Stimulated activated effector memory CD8-positive, alpha-beta T cell treated with anti-CD3 and anti-CD28 coated beads, Interleukin-12 subunit alpha, Interleukin-12 subunit beta, amount 100 ng/mL, for 72 hours (primary cell): ENCODE measurements around the gene DYRK4.

Experiments used
- ATAC-seq: fragments of 150-1000 bp; cut with Tn5 transposase; 2 replicates; pipeline ENCODE4 v1.10.0; 2021
- DNase-seq, 2 donors: peaks; one replicate each; pipeline ENCODE4 v3.0.0; 2021 to 2022; ENCODE audit warnings: low spot score in 2 of 2
- H3K27ac Mint-ChIP-seq: one replicate; pipeline ENCODE4 v1.8.0; 2022; ENCODE audit warnings: mild to moderate bottlenecking, mixed read lengths
- H3K36me3 Mint-ChIP-seq: one replicate; pipeline ENCODE4 v1.8.0; 2022; ENCODE audit warnings: mild to moderate bottlenecking, mixed read lengths
- H3K4me1 Mint-ChIP-seq: one replicate; pipeline ENCODE4 v1.8.0; 2022; ENCODE audit warnings: mixed read lengths
- H3K4me3 Mint-ChIP-seq: one replicate; pipeline ENCODE4 v1.8.0; 2022; ENCODE audit warnings: mild to moderate bottlenecking, mixed read lengths
- H3K9me3 Mint-ChIP-seq: one replicate; pipeline ENCODE4 v1.8.0; 2022; ENCODE audit warnings: mixed read lengths

The DYRK4 gene

DNA sequence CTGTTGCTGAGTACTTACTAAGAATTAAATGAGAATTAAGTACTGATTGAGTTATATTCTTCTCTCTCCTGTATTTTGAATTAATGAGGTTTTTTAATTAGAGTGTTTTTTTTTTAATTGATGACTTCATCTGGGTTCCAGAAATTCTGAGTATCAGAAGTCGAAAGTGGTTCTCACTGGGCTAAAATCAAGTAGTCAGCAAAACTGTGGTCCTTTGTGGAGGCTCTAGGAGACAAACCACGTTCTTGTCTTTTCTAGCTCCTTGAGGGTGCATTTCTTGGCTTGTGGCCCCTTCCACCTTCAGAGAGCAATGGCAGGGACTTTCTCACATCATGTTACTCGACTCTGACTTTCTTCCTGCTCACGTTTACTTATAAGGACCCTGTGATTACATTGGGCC, 8.1 kb upstream of the DYRK4 start:
- peaks cover 23% of the 10 kb centered on the region for H3K36me3 Mint-ChIP-seq

GRCh38 chr12:4555804-4556203, 6.2 kb upstream of the DYRK4 start:
- Mint-ChIP-seq H3K9me3 (no peaks in the 10 kb centered on the region), H3K4me3 (no peak overlapping the region), H3K27ac (no peak overlapping the region), H3K4me1 (no peaks in the 10 kb centered on the region), H3K36me3 (peaks cover 9% of the 10 kb centered on the region)
- DNase-seq (no peak), ATAC-seq (no peak)

More for the DNA sequence above, 8.1 kb upstream of the DYRK4 start:
- Mint-ChIP-seq H3K9me3 (no peaks in the 10 kb centered on the region), H3K4me3 (no peak overlapping the region), H3K4me1 (no peaks in the 10 kb centered on the region), H3K27ac (no peak overlapping the region)
- no peak for DNase-seq
- no peak for ATAC-seq

GRCh38 chr12:4556735-4557530, 5.1 kb upstream of the DYRK4 start:
- H3K27ac Mint-ChIP-seq: no peak overlapping the region
- H3K9me3 Mint-ChIP-seq: no peaks in the 10 kb centered on the region
- DNase-seq (no peak), ATAC-seq (no peak)
- no peak overlapping the region for H3K4me3 Mint-ChIP-seq
- no peaks in the 10 kb centered on the region for H3K4me1 Mint-ChIP-seq
- H3K36me3 Mint-ChIP-seq: no peaks in the 10 kb centered on the region

DNA sequence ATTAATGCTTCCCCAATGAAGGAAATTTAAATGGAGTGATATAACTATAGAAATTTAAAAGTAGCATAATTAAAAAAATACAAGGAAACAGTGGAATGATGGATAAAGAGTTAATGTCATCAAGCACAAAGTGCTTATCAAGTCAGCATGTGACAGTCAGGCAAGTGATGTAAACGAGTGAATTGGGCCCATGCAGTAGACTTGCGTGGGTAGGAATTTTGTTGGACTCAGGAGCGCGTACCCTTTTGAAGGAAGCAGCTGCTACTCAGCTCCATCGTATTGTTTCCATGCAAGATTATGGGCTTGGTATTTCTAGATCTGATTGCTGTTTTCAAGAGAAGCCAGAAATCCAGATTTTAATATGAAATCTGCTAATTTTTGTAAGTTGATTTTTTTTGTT, 4.4 kb upstream of the DYRK4 start:
- DNase-seq (no peak), ATAC-seq (no peak)
- Mint-ChIP-seq H3K4me1 (no peaks in the 10 kb centered on the region), H3K27ac (no peak overlapping the region), H3K4me3 (no peak overlapping the region), H3K9me3 (no peaks in the 10 kb centered on the region), H3K36me3 (no peaks in the 10 kb centered on the region)

DNA sequence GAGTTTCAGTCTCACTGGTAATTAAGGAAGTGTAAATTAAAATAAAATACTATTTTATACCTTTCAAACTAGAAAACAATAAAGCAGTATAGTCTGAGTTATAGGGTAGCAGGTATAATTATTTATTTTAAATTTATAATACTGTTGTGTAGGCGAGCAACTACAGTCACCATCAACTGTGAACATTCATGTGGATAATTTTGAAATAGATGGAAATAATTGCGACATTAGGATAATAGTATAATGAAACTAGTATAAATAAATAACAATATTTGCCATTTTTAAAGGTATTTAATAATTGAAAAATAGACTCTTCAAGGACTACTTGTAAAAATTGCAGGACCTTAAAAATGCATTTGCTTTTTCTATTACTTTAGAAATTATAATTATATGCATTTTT, 3.8 kb upstream of the DYRK4 start:
- H3K27ac Mint-ChIP-seq: no peak overlapping the region
- ATAC-seq (no peak), DNase-seq (no peak)
- H3K36me3 Mint-ChIP-seq: no peaks in the 10 kb centered on the region
- H3K4me1 Mint-ChIP-seq: no peaks in the 10 kb centered on the region
- H3K9me3 Mint-ChIP-seq: no peaks in the 10 kb centered on the region
- no peak overlapping the region for H3K4me3 Mint-ChIP-seq

GRCh38 chr12:4563336-4563735, 1.3 kb downstream of the DYRK4 start:
- H3K4me1 Mint-ChIP-seq: no peaks in the 10 kb centered on the region
- DNase-seq (no peak), ATAC-seq (no peak)
- H3K9me3 Mint-ChIP-seq: no peaks in the 10 kb centered on the region
- H3K36me3 Mint-ChIP-seq: no peaks in the 10 kb centered on the region
- H3K27ac Mint-ChIP-seq: no peak overlapping the region
- H3K4me3 Mint-ChIP-seq: no peak overlapping the region

DNA sequence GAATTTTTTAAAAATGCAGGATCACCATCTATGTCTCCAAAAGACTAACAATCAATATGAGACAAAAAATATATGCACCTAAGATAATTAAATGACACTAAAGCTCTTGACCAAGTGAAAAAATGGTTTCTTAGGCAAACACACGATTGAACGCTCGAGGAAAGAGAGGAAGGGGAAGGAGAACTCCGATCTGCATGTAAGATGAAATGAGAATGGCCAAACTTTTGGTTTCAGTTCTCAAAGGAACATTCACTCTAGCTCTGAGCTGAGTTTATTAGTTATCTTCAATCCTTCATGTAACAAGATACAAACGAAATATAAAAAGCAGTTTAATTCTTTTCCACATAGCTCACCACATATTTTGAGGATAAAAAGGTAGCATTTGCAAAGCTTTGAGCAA, 2.8 kb downstream of the DYRK4 start:
- DNase-seq (no peak), ATAC-seq (no peak)
- H3K4me1 Mint-ChIP-seq: no peaks in the 10 kb centered on the region
- no peaks in the 10 kb centered on the region for H3K9me3 Mint-ChIP-seq
- no peaks in the 10 kb centered on the region for H3K36me3 Mint-ChIP-seq
- H3K4me3 Mint-ChIP-seq: no peak overlapping the region
- H3K27ac Mint-ChIP-seq: no peak overlapping the region

GRCh38 chr12:4566474-4566873, 4.5 kb downstream of the DYRK4 start:
- Mint-ChIP-seq H3K9me3 (no peaks in the 10 kb centered on the region), H3K36me3 (no peaks in the 10 kb centered on the region), H3K27ac (no peak overlapping the region), H3K4me1 (no peaks in the 10 kb centered on the region), H3K4me3 (no peak overlapping the region)
- DNase-seq (no peak), ATAC-seq (no peak)

DNA sequence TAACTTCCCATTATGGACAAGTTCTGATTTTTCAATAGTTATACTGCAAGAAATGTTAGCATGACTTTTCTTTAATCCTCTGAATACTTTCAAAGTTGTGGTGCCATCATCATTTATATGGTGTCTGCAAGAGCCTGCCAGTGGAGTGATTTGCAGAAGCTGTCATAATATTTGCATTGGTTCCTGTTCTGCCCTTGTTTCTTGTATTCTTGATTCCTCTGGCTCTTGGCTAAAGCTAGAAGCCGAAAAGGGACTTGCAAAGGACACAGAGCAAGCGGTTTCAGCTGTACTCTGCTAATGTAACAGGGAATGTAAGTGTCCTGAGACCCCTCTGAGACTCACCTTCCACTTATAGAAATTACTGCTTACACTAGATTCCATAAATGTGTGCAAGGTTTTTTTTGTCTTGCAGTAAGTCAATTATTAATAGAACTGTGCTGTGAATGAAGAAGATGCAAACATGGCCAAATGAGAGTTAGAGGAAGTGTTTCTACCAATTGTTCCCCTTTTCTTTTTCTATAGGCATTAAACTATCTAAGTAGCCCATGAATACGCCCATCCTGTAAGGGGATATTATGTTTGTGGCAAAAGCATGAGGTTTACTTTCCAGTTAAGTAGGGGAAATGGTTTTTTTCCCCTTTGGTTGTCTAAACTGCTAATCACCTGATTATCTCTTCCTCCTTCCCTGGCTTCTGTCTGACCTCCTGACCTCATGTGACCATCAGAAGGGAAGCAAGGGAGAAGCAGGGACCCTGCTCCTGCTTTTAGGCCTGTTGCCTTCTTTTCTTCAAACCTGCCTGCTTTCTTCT, 5.3 kb downstream of the DYRK4 start:
- ATAC-seq (no peak), DNase-seq (no peak)
- no peak overlapping the region for H3K27ac Mint-ChIP-seq
- H3K36me3 Mint-ChIP-seq: no peaks in the 10 kb centered on the region
- H3K9me3 Mint-ChIP-seq: no peaks in the 10 kb centered on the region
- H3K4me1 Mint-ChIP-seq: no peaks in the 10 kb centered on the region
- no peak overlapping the region for H3K4me3 Mint-ChIP-seq

DNA sequence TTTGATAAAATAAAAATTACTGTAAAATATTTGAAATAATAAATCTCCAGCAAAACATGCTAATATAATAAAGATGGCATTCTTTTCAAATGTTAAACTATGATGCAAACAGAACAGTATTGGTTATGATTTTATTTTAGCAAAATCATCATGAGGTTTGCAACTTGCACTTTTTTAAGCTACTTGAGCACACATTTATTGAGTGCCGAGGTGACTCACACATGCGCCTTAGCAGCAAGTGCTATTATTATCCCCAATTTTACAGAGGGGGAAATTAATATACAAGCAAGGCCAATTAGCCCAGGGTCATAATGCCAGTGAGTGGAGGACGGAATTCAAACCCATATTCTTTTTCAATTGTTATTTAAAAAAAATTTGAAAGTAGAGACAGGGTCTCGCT, 7.3 kb downstream of the DYRK4 start:
- H3K27ac Mint-ChIP-seq: no peak overlapping the region
- H3K36me3 Mint-ChIP-seq: no peaks in the 10 kb centered on the region
- no peaks in the 10 kb centered on the region for H3K4me1 Mint-ChIP-seq
- ATAC-seq (no peak), DNase-seq (no peak)
- no peak overlapping the region for H3K4me3 Mint-ChIP-seq
- no peaks in the 10 kb centered on the region for H3K9me3 Mint-ChIP-seq

DNA sequence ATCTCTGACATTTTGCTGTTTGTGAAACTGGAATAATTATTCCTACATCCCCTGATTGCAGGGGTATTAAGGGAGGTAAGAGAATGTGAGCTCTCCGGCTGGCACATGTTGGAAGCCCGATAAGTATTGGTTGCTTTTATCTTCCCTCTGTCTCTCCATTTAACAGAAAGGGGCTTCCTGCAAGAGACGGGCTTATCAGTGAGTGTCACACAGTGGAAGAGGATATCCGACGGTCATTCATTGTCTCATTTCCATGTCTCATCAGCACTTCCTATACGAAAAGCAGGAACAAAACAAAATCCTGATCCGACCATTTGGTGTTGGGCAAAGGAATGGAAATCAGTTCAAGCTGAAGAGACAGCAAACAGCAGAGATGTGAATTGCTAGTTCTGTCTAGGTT, 10.7 kb downstream of the DYRK4 start:
- no peak overlapping the region for H3K4me3 Mint-ChIP-seq
- H3K36me3 Mint-ChIP-seq: no peaks in the 10 kb centered on the region
- H3K27ac Mint-ChIP-seq: no peak overlapping the region
- H3K4me1 Mint-ChIP-seq: no peaks in the 10 kb centered on the region
- no peaks in the 10 kb centered on the region for H3K9me3 Mint-ChIP-seq
- ATAC-seq: no peak
- DNase-seq: no peak

GRCh38 chr12:4579305-4580102, 17.5 kb downstream of the DYRK4 start:
- ATAC-seq (no peak), DNase-seq (no peak)
- Mint-ChIP-seq H3K4me1 (no peaks in the 10 kb centered on the region), H3K27ac (no peak overlapping the region), H3K4me3 (no peak overlapping the region), H3K36me3 (no peaks in the 10 kb centered on the region), H3K9me3 (no peaks in the 10 kb centered on the region)

DNA sequence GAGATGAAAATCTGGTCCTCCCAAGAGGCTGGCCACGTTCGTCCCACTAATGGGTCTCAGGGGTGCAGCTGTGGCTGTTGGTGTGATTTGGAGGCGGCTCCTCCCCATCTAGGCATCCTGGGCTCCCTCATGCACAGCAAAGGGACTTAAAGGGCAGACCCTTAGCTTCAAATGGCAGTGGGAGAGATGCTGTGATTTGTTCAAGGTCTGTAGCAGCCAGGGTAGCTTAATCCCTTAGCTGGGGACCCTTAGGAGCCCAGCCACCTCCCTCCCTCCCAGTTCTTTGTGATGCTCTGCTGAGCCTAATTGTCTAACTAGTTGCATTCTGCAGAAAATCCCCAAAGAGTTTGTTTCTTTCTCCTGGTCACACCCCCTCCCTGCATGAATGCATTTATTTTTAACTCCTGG, 18.3 kb downstream of the DYRK4 start:
- no peaks in the 10 kb centered on the region for H3K36me3 Mint-ChIP-seq
- H3K4me3 Mint-ChIP-seq: no peak overlapping the region
- H3K27ac Mint-ChIP-seq: no peak overlapping the region
- DNase-seq (no peak), ATAC-seq (no peak)
- H3K9me3 Mint-ChIP-seq: no peaks in the 10 kb centered on the region
- no peaks in the 10 kb centered on the region for H3K4me1 Mint-ChIP-seq

DNA sequence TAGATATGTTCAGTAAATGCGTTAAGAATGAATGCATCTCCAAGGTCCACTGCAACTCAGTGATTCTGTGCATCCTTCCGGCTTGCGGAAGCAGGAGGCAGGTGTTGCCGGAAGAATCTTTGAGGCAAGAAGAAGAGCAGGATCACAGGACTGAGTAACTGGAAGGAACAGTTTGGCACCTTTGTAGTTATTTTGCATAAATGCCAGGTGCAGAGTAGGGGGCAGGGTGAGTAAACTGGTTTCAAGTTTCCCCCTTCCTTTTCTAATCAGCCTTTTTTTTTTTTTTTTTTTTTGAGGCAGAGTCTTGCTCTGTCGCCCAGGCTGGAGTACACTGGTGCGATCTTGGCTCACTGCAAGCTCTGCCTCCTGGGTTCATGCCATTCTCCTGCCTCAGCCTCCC, 22.3 kb downstream of the DYRK4 start:
- ATAC-seq: no peak
- no peaks in the 10 kb centered on the region for H3K9me3 Mint-ChIP-seq
- DNase-seq: no peak
- no peak overlapping the region for H3K4me3 Mint-ChIP-seq
- no peaks in the 10 kb centered on the region for H3K36me3 Mint-ChIP-seq
- H3K4me1 Mint-ChIP-seq: no peaks in the 10 kb centered on the region
- H3K27ac Mint-ChIP-seq: no peak overlapping the region

GRCh38 chr12:4584896-4585295, 22.9 kb downstream of the DYRK4 start:
- no peak overlapping the region for H3K27ac Mint-ChIP-seq
- no peak for DNase-seq
- H3K4me3 Mint-ChIP-seq: no peak overlapping the region
- no peaks in the 10 kb centered on the region for H3K36me3 Mint-ChIP-seq
- no peaks in the 10 kb centered on the region for H3K9me3 Mint-ChIP-seq
- H3K4me1 Mint-ChIP-seq: no peaks in the 10 kb centered on the region
- no peak for ATAC-seq
